GM12878 (cell line): ENCODE data around the gene TP73. TPM values are rescaled to one million over a fixed set of nuclear protein-coding genes. Genes with fewer than 3 reads are reported as not detected.

Experiments
- BHLHE40 ChIP-seq, 2 experiments: fragments of 450-650 bp in 1 of 2; IDR thresholded peaks; 2 replicates each; pipeline ENCODE4 v1.6.1; 2011 to 2017; ENCODE audit warnings: low read depth in 2 of 2, borderline replicate concordance in 1 of 2, improper control_type of control experiment in 1 of 2, low read length in 1 of 2, mild to moderate bottlenecking in 1 of 2
- BRCA1 ChIP-seq: IDR thresholded peaks from 2 replicates; pipeline ENCODE4 v1.6.1; 2011; ENCODE audit warnings: low read depth, low read length, improper control_type of control experiment
- CHD1 ChIP-seq: IDR thresholded peaks from 2 replicates; pipeline ENCODE4 v1.6.1; 2012; ENCODE audit warnings: low read depth, low read length, improper control_type of control experiment
- DPF2 ChIP-seq: fragments of 450-650 bp; IDR thresholded peaks from 2 replicates; pipeline ENCODE4 v1.6.1; 2017; ENCODE audit warnings: mild to moderate bottlenecking
- GATAD2B ChIP-seq: fragments of 450-650 bp; conservative IDR thresholded peaks from 2 replicates; pipeline ENCODE4 v1.6.1; 2017; ENCODE audit warnings: low read depth, mild to moderate bottlenecking, moderate library complexity
- HDAC6 ChIP-seq: fragments of 200-600 bp; sonication (generic); IDR thresholded peaks from one replicate; pipeline ENCODE4 v1.8.0; 2017; ENCODE audit warnings: antibody characterized with exemption; ENCODE audit not compliant: unreplicated experiment
- JUNB ChIP-seq: IDR thresholded peaks from 2 replicates; pipeline ENCODE4 v1.6.1; 2016; ENCODE audit warnings: antibody characterized with exemption, mild to moderate bottlenecking
- KLF5 ChIP-seq: fragments of 450-650 bp; IDR thresholded peaks from 2 replicates; pipeline ENCODE4 v1.6.1; 2014; ENCODE audit warnings: mild to moderate bottlenecking; ENCODE audit not compliant: partially characterized antibody
- MYC ChIP-seq: IDR thresholded peaks from 2 replicates; pipeline ENCODE4 v1.6.1; 2011; ENCODE audit warnings: mild to moderate bottlenecking, low read length, moderate library complexity, inconsistent platforms; ENCODE audit not compliant: insufficient read depth, insufficient replicate concordance, insufficient read length, severe bottlenecking
- NFXL1 ChIP-seq: fragments of 450-650 bp; IDR thresholded peaks from 2 replicates; pipeline ENCODE4 v1.6.1; 2017; ENCODE audit warnings: antibody characterized with exemption, mild to moderate bottlenecking, borderline replicate concordance
- RCOR1 ChIP-seq: conservative IDR thresholded peaks from 2 replicates; pipeline ENCODE4 v1.6.1; 2012; ENCODE audit warnings: low read depth, low read length, improper control_type of control experiment
- RUNX3 ChIP-seq: IDR thresholded peaks from 2 replicates; pipeline ENCODE4 v1.6.1; 2012; ENCODE audit warnings: low read length, inconsistent platforms
- SIN3A ChIP-seq: IDR thresholded peaks from 2 replicates; pipeline ENCODE4 v1.6.1; 2012; ENCODE audit warnings: low read depth, low read length, improper control_type of control experiment
- SP1 ChIP-seq: IDR thresholded peaks from one replicate; pipeline ENCODE4 v1.6.1; 2011; ENCODE audit warnings: low read depth, low read length
- TBL1XR1 ChIP-seq: IDR thresholded peaks from 2 replicates; pipeline ENCODE4 v1.6.1; 2012; ENCODE audit warnings: low read depth, low read length, improper control_type of control experiment
- TCF7 ChIP-seq: IDR thresholded peaks from 2 replicates; pipeline ENCODE4 v1.6.1; 2014; ENCODE audit warnings: antibody characterized with exemption, borderline replicate concordance
- ZNF384 ChIP-seq: IDR thresholded peaks from 2 replicates; pipeline ENCODE4 v1.6.1; 2012; ENCODE audit warnings: low read depth, mild to moderate bottlenecking, low read length, improper control_type of control experiment, borderline replicate concordance
- polyA plus RNA-seq, 11 experiments: library from polyadenylated mRNA; depleted of rRNA in 4 of 11; unstranded in 6 of 11; stranded (reverse) in 5 of 11; fragments of >200 nt; fragmentation: Nextera tagmentation in 4 of 11; fragmentation: Illumina TruSeq in 1 of 11; extraction: Ambion mirVana in 4 of 11; extraction: Trizol in 1 of 11; gene quantifications; 1 replicate in 1 of 11; 2 replicates in 10 of 11; pipeline versions ENCODE4 v1.2.1 to v1.2.3, GENCODE V29; 2011 to 2016; ENCODE audit warnings: inconsistent platforms in 2 of 11, missing spikeins in 2 of 11, low read depth in 1 of 11
- total RNA-seq, 4 experiments: library from RNA; depleted of rRNA in 3 of 4; stranded (reverse); fragments of >200 nt in 3 of 4; fragmentation: Illumina TruSeq in 1 of 4; extraction: Trizol in 1 of 4; gene quantifications; 2 replicates each; pipeline versions ENCODE4 v1.2.1 to v1.2.3, GENCODE V29; 2013 to 2021
- TF ChIP-seq, protein P1 (sequence below): fragments of 450-650 bp; IDR thresholded peaks from 2 replicates; pipeline ENCODE4 v1.6.1; 2017; ENCODE audit warnings: antibody characterized with exemption, mild to moderate bottlenecking, moderate library complexity
- TF ChIP-seq, protein P2 (sequence below): IDR thresholded peaks from 2 replicates; pipeline ENCODE4 v1.6.1; 2012; ENCODE audit warnings: mild to moderate bottlenecking, low read depth, low read length
- TF ChIP-seq, protein P3 (sequence below): IDR thresholded peaks from 2 replicates; pipeline ENCODE4 v1.6.1; 2012; ENCODE audit warnings: low read depth, low read length, improper control_type of control experiment
- TF ChIP-seq, protein P4 (sequence below): fragments of 450-650 bp; IDR thresholded peaks from 2 replicates; pipeline ENCODE4 v1.6.1; 2017; ENCODE audit warnings: borderline replicate concordance

TP73 gene
- total and polyA plus RNA-seq, 10 of the 15 experiments (the other 5 are each of a cell fraction or from before 2014, with no cell fraction given) = 0.08 to 54.2 (median 14.9) TPM

DNA sequence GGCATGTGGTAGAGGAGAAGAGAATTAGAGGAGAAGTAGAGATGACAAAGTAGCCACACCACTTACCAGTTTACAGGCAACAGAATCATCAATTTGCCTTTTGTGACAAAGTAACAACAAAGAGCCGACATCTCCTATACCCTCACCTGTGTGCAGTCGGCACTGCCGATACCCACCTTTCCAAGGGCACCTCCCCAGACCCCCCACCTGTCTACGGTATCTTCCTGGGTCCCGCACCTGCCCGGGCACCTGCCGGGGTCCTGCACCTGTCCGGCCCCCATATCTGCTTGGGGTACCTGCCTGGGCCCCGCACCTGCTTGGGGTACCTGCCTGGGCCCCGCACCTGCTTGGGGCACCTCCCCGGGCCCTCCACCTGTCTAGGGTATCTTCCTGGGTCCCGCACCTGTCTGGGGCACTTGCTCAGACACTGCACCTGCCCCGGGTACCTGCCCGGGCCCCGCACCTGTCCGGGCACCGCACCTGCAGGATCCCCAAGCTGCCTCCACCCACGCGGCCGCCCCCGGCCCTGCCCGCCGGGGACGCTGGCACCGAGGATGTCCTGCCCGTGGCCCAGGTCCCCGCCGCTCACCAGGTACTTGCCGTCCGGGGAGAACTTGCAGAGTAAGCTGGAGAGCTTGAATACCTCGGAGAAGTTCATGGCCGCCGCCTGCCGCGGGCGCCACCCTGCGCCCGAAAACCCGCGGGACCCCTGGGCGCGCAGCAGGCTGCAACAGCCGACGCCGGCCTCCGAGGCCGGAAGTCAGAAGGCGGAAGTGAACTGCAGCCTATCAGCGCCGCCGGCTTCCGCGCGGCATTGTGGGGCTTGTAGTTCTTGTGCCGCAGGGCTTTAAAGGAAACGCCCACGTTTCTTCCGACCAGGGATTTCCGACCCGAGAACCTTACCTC is 2.7 kb upstream of the TP73 start, which contains the start of gene WRAP73 (continued):
- TF ChIP-seq TCF7 (no peak), BRCA1 (peak; percentile 13; the same call in 1 of the 2 replicates), DPF2 (0 out of 2 replicates have a peak, but pooled peaks have one; percentile 24), SP1 (peak; percentile 70), BHLHE40 (IDR thresholded peaks at IDR 0.05; ENCODE audit: borderline replicate concordance in 1 of 2, low read depth in 2 of 2, low read length in 1 of 2) (0 out of 4 replicates have a peak, but pooled peaks of 1 of the 2 experiments have one; percentile 5), CHD1 (no peak), NFXL1 (no peak), RUNX3 (peak; percentile 43), RCOR1 (no peak), GATAD2B (no peak), HDAC6 (no peak), TBL1XR1 (no peak), JUNB (0 out of 2 replicates have a peak, but pooled peaks have one; percentile 37), SIN3A (no peak), MYC (no peak), KLF5 (no peak), ZNF384 (no peak)
- TF ChIP-seq, protein P1, sequence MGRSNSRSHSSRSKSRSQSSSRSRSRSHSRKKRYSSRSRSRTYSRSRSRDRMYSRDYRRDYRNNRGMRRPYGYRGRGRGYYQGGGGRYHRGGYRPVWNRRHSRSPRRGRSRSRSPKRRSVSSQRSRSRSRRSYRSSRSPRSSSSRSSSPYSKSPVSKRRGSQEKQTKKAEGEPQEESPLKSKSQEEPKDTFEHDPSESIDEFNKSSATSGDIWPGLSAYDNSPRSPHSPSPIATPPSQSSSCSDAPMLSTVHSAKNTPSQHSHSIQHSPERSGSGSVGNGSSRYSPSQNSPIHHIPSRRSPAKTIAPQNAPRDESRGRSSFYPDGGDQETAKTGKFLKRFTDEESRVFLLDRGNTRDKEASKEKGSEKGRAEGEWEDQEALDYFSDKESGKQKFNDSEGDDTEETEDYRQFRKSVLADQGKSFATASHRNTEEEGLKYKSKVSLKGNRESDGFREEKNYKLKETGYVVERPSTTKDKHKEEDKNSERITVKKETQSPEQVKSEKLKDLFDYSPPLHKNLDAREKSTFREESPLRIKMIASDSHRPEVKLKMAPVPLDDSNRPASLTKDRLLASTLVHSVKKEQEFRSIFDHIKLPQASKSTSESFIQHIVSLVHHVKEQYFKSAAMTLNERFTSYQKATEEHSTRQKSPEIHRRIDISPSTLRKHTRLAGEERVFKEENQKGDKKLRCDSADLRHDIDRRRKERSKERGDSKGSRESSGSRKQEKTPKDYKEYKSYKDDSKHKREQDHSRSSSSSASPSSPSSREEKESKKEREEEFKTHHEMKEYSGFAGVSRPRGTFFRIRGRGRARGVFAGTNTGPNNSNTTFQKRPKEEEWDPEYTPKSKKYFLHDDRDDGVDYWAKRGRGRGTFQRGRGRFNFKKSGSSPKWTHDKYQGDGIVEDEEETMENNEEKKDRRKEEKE = no peak
- TF ChIP-seq, protein P2, sequence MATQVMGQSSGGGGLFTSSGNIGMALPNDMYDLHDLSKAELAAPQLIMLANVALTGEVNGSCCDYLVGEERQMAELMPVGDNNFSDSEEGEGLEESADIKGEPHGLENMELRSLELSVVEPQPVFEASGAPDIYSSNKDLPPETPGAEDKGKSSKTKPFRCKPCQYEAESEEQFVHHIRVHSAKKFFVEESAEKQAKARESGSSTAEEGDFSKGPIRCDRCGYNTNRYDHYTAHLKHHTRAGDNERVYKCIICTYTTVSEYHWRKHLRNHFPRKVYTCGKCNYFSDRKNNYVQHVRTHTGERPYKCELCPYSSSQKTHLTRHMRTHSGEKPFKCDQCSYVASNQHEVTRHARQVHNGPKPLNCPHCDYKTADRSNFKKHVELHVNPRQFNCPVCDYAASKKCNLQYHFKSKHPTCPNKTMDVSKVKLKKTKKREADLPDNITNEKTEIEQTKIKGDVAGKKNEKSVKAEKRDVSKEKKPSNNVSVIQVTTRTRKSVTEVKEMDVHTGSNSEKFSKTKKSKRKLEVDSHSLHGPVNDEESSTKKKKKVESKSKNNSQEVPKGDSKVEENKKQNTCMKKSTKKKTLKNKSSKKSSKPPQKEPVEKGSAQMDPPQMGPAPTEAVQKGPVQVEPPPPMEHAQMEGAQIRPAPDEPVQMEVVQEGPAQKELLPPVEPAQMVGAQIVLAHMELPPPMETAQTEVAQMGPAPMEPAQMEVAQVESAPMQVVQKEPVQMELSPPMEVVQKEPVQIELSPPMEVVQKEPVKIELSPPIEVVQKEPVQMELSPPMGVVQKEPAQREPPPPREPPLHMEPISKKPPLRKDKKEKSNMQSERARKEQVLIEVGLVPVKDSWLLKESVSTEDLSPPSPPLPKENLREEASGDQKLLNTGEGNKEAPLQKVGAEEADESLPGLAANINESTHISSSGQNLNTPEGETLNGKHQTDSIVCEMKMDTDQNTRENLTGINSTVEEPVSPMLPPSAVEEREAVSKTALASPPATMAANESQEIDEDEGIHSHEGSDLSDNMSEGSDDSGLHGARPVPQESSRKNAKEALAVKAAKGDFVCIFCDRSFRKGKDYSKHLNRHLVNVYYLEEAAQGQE = no peak
- TF ChIP-seq, protein P3, sequence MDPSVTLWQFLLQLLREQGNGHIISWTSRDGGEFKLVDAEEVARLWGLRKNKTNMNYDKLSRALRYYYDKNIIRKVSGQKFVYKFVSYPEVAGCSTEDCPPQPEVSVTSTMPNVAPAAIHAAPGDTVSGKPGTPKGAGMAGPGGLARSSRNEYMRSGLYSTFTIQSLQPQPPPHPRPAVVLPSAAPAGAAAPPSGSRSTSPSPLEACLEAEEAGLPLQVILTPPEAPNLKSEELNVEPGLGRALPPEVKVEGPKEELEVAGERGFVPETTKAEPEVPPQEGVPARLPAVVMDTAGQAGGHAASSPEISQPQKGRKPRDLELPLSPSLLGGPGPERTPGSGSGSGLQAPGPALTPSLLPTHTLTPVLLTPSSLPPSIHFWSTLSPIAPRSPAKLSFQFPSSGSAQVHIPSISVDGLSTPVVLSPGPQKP = peak; percentile 63
- TF ChIP-seq, protein P4, sequence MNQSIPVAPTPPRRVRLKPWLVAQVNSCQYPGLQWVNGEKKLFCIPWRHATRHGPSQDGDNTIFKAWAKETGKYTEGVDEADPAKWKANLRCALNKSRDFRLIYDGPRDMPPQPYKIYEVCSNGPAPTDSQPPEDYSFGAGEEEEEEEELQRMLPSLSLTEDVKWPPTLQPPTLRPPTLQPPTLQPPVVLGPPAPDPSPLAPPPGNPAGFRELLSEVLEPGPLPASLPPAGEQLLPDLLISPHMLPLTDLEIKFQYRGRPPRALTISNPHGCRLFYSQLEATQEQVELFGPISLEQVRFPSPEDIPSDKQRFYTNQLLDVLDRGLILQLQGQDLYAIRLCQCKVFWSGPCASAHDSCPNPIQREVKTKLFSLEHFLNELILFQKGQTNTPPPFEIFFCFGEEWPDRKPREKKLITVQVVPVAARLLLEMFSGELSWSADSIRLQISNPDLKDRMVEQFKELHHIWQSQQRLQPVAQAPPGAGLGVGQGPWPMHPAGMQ = no peak
